Activated T-cell treated with anti-CD3 and anti-CD28 coated beads, Interleukin-2, amount 50 U/mL, for 1 hour (primary cell): Measurements from ENCODE around the gene IGSF3.
"Not testable (repeated sequence)": the region's sequence is repeated elsewhere in the genome, so short reads cannot be mapped to it uniquely, and the experiment has no call there.

Source experiments
- DNase-seq: peaks from one replicate; pipeline ENCODE4 v3.0.0-alpha.2; 2020

Gene IGSF3

GRCh38 chr1:116684575-116684974 lies 17.0 kb upstream of the IGSF3 start:
- DNase-seq: no peak

GRCh38 chr1:116682641-116683221 lies 15.2 kb upstream of the IGSF3 start:
- DNase-seq: no peak

- DNase-seq: no peak
Observed at GRCh38 chr1:116681343-116681899, 13.9 kb upstream of the IGSF3 start.

- no peak for DNase-seq
Observed at GRCh38 chr1:116680752-116681151, 13.2 kb upstream of the IGSF3 start.

GRCh38 chr1:116679828-116680628 lies 12.5 kb upstream of the IGSF3 start:
- no peak for DNase-seq

- DNase-seq: no peak
Observed at GRCh38 chr1:116679091-116679827, 11.7 kb upstream of the IGSF3 start.

GRCh38 chr1:116678732-116679090 lies 11.2 kb upstream of the IGSF3 start:
- no peak for DNase-seq

- DNase-seq: no peak
Observed at GRCh38 chr1:116677474-116678062, 10.0 kb upstream of the IGSF3 start.

- DNase-seq: no peak
Observed at GRCh38 chr1:116676291-116676690, 8.8 kb upstream of the IGSF3 start.

GRCh38 chr1:116674751-116675150 lies 7.2 kb upstream of the IGSF3 start:
- no peak for DNase-seq

GRCh38 chr1:116674011-116674531 lies 6.5 kb upstream of the IGSF3 start:
- no peak for DNase-seq

- DNase-seq: no peak
Observed at GRCh38 chr1:116671912-116672311, 4.4 kb upstream of the IGSF3 start.

- DNase-seq: no peak
Observed at GRCh38 chr1:116671072-116671760, 3.7 kb upstream of the IGSF3 start.

- DNase-seq: no peak
Observed at GRCh38 chr1:116668277-116668676, 744 bp upstream of the IGSF3 start.

GRCh38 chr1:116667078-116667574 lies 407 bp downstream of the IGSF3 start:
- no peak for DNase-seq

- DNase-seq: peak; percentile 24
Observed at GRCh38 chr1:116666187-116667077, 1.1 kb downstream of the IGSF3 start.

- DNase-seq: no peak
Observed at GRCh38 chr1:116664978-116665371, 2.6 kb downstream of the IGSF3 start.

GRCh38 chr1:116664366-116664977 lies 3.1 kb downstream of the IGSF3 start:
- no peak for DNase-seq

- DNase-seq: no peak
Observed at GRCh38 chr1:116663821-116664220, 3.7 kb downstream of the IGSF3 start.

GRCh38 chr1:116661633-116662032 lies 5.9 kb downstream of the IGSF3 start:
- no peak for DNase-seq

GRCh38 chr1:116658645-116659044 lies 8.9 kb downstream of the IGSF3 start:
- DNase-seq: not testable (repeated sequence)
